Testis (tissue), 3 donors: ENCODE measurements around the gene COL21A1. TPM values are rescaled to one million over a fixed set of nuclear protein-coding genes. Genes with fewer than 3 reads are reported as not detected.
"Not testable (repeated sequence)": the region's sequence is repeated elsewhere in the genome, so short reads cannot be mapped to it uniquely, and the experiment has no call there.

Source experiments
- DNase-seq: peaks from one replicate; pipeline ENCODE4 v3.0.0-alpha.2; 2019
- H3K27ac ChIP-seq, 2 donors: fragments of 200-600 bp; sonication (generic); one replicate each; pipeline ENCODE4 v1.5.1; 2019
- H3K27me3 ChIP-seq: fragments of 200-600 bp; sonication (generic); one replicate; pipeline ENCODE4 v1.5.1; 2019
- H3K36me3 ChIP-seq: fragments of 200-600 bp; sonication (generic); one replicate; pipeline ENCODE4 v1.5.1; 2017; ENCODE audit warnings: low read depth; ENCODE audit errors: missing control alignments
- H3K4me1 ChIP-seq: fragments of 200-600 bp; sonication (generic); one replicate; pipeline ENCODE4 v1.5.1; 2019
- H3K4me3 ChIP-seq, 2 donors: fragments of 200-600 bp; sonication (generic); one replicate each; pipeline ENCODE4 v1.5.1; 2017 to 2019
- H3K9me3 ChIP-seq: fragments of 200-600 bp; sonication (generic); one replicate; pipeline ENCODE4 v1.5.1; 2017
- POLR2A ChIP-seq: fragments of 450-650 bp; IDR thresholded peaks from one replicate; pipeline ENCODE4 v1.6.1; 2017; ENCODE audit warnings: antibody characterized with exemption, mild to moderate bottlenecking, moderate library complexity
- WGBS, 2 donors: methylation state at CpG; one replicate each; pipeline ENCODE4 v1.1.5; 2018; 5-methylcytosine and 5-hydroxymethylcytosine counted together
- intact Hi-C: fragments of 100-400 bp; cut with DNase I; formaldehyde crosslinking; loops from one replicate; pipeline ENCODE4 v1.15.1; 2023; ENCODE audit warnings: low total_unique reads
- polyA plus RNA-seq: library from polyadenylated mRNA; stranded (reverse); fragments of 350-450 nt; fragmentation: Illumina TruSeq; extraction: RNeasy Lipid Tissue Mini Kit (QIAGEN cat#74804); gene quantifications from one replicate; pipeline ENCODE4 v1.2.3, GENCODE V29; 2014; ENCODE audit warnings: low read depth, low replicate concordance; ENCODE audit not compliant: insufficient read depth
- total RNA-seq, 2 donors: library from RNA; depleted of rRNA; stranded (reverse); fragments of >200 nt; gene quantifications; one replicate each; pipeline ENCODE4 v1.2.3, GENCODE V29; 2016
- TF ChIP-seq, protein P1 (sequence below), 3 experiments: fragments of 450-650 bp in 2 of 3; fragments of 200-600 bp in 1 of 3; sonication (generic) in 1 of 3; IDR thresholded peaks; one replicate each; pipeline ENCODE4 v1.5.1; 2016 to 2019; ENCODE audit warnings: antibody characterized with exemption in 3 of 3, mild to moderate bottlenecking in 2 of 3, moderate library complexity in 1 of 3

COL21A1 gene
- total and polyA plus RNA-seq, 3 donors from 2014 or later: 6.6 to 10.5 (median 7.1) TPM

- Histone ChIP-seq H3K27me3 (no peaks in the 10 kb centered on the region), H3K4me3 (no peak overlapping the region), H3K4me1 (no peaks in the 10 kb centered on the region), H3K27ac (no peak overlapping the region), H3K9me3 (no peaks in the 10 kb centered on the region), H3K36me3 (no peaks in the 10 kb centered on the region)
- no peak for DNase-seq
- no peak for TF ChIP-seq POLR2A
- TF ChIP-seq, protein P1, sequence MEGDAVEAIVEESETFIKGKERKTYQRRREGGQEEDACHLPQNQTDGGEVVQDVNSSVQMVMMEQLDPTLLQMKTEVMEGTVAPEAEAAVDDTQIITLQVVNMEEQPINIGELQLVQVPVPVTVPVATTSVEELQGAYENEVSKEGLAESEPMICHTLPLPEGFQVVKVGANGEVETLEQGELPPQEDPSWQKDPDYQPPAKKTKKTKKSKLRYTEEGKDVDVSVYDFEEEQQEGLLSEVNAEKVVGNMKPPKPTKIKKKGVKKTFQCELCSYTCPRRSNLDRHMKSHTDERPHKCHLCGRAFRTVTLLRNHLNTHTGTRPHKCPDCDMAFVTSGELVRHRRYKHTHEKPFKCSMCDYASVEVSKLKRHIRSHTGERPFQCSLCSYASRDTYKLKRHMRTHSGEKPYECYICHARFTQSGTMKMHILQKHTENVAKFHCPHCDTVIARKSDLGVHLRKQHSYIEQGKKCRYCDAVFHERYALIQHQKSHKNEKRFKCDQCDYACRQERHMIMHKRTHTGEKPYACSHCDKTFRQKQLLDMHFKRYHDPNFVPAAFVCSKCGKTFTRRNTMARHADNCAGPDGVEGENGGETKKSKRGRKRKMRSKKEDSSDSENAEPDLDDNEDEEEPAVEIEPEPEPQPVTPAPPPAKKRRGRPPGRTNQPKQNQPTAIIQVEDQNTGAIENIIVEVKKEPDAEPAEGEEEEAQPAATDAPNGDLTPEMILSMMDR (IDR thresholded peaks at IDR 0.05): no peak
- intact Hi-C loops: no loop called here
- 69 to 71% methylated on average over 5 of the region's 5 CpGs for WGBS, 2 donors
These were observed 16.4 kb upstream of the COL21A1 start for GRCh38 chr6:56263596-56264315.

GRCh38 chr6:56260593-56260992 is 13.2 kb upstream of the COL21A1 start:
- H3K27ac ChIP-seq, H3K9me3 ChIP-seq, H3K4me3 ChIP-seq, H3K4me1 ChIP-seq, DNase-seq, H3K27me3 ChIP-seq, H3K36me3 ChIP-seq, intact Hi-C loops: not testable (repeated sequence)

DNA sequence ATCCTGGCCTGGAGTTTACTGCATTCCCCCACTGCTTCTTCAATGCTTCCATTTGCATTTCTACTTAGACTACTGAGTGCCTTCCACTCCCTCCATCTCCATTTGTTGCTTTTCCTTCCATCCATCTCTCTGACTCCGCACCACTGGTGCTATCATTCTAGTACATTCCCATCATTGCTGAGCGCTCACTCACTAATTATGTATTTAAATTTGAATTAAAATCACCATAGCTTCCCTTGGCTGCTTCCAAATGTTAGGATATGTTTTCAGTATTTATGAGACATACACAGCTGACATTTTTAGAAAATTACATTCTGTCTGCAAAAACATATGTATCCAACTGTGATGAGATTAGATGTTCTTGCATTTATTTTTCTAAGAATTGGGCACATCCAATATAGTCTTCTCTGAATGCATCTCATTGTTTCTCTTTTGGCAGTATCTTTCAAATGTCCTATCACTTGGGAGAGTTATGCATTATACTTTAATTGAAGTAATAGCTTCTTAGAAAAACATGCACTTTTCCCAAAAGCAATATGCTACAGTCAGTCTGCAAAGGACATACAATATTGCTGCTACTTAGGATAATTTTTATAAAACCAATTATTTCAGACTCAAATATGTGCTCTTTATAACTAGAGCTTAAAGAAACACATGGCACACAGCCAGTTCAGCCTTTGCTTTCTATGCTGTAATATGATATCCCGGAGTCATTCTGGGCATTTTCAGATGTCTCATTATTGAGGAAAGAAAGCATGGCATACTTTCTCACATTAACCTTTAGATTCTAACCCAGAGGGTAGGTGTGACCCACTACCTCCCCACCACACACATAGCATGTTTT is 12.1 kb upstream of the COL21A1 start:
- H3K27me3 ChIP-seq: no peaks in the 10 kb centered on the region
- intact Hi-C loops: no loop called here
- H3K4me3 ChIP-seq: no peak overlapping the region
- no peaks in the 10 kb centered on the region for H3K9me3 ChIP-seq
- no peaks in the 10 kb centered on the region for H3K4me1 ChIP-seq
- no peak for DNase-seq
- 68 to 70% methylated on average over 3 of the region's 3 CpGs for WGBS, 2 donors
- H3K36me3 ChIP-seq: no peaks in the 10 kb centered on the region
- H3K27ac ChIP-seq: no peak overlapping the region
- TF ChIP-seq POLR2A: no peak
- TF ChIP-seq, protein P1 (IDR thresholded peaks at IDR 0.05): no peak

DNA sequence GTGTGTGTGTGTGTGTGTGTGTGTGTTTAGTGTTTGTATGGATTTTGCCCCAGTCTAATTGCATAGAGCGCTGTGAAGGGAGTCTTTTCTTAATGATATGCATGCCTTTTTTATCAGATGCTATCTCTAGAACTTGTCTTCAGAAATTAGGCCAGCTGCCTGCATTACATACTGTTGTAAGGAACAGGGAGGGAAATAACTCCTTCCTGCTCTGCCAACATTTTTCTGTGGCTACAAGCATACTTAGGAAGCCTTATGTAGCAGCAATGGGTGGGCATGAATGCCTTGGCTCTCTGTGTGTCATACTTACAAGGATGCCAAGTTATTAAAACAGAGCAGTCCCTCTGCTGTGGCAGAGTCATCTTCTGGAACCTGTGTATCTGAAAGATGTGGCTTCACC is 8.0 kb upstream of the COL21A1 start:
- no peaks in the 10 kb centered on the region for H3K36me3 ChIP-seq
- H3K4me3 ChIP-seq: no peak overlapping the region
- no peaks in the 10 kb centered on the region for H3K4me1 ChIP-seq
- no peaks in the 10 kb centered on the region for H3K27me3 ChIP-seq
- intact Hi-C loops: no loop called here
- no peak overlapping the region for H3K27ac ChIP-seq
- WGBS, 2 donors: 70 to 81% methylated on average over 1 of the region's 1 CpG
- no peak for TF ChIP-seq POLR2A
- TF ChIP-seq, protein P1 (IDR thresholded peaks at IDR 0.05): no peak
- no peaks in the 10 kb centered on the region for H3K9me3 ChIP-seq
- DNase-seq: no peak

DNA sequence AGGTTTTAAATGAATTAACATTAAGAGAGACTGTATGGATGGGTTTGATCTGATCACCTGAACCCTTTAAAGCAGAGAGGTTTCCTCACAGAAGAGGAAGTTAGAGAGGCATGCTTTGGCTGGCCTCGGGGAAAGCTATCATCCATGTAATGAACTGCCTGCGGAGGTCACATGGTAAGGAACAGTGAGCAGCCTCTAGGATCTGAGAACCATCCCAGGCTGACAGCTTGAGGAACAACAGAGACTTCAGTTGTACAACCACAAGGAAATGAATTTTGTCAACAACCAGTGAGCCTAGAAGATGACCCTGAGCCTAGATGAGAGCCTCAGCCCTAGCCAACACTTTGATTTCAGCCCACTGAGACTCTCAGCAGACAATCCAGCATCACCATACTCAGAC is 2.9 kb upstream of the COL21A1 start:
- Histone ChIP-seq H3K27ac (no peak overlapping the region), H3K4me3 (no peak overlapping the region), H3K9me3 (no peaks in the 10 kb centered on the region), H3K36me3 (no peaks in the 10 kb centered on the region), H3K27me3 (no peaks in the 10 kb centered on the region), H3K4me1 (no peaks in the 10 kb centered on the region)
- no peak for TF ChIP-seq POLR2A
- TF ChIP-seq, protein P1 (IDR thresholded peaks at IDR 0.05): no peak
- WGBS, 2 donors: 62 to 73% methylated on average over 1 to 2 of the region's 2 CpGs
- intact Hi-C loops: no loop called here
- DNase-seq: no peak
